Ovary (tissue), 3 donors: ENCODE results near the gene FEZF2.

ENCODE experiments used
- POLR2A ChIP-seq: fragments of 450-650 bp; IDR thresholded peaks from one replicate; pipeline ENCODE4 v1.6.1; 2017; ENCODE audit warnings: antibody characterized with exemption, mild to moderate bottlenecking, moderate library complexity
- TF ChIP-seq, protein P1 (sequence below), 3 donors: fragments of 450-650 bp in 2 of 3; fragments of 200-600 bp in 1 of 3; IDR thresholded peaks; one replicate each; pipeline versions ENCODE4 v1.5.1 to v1.8.0; 2016 to 2022; ENCODE audit warnings: antibody characterized with exemption in 3 of 3, mild to moderate bottlenecking in 1 of 3
- donor health status: DM: no; HTN: no; CAD: no.

- TF ChIP-seq POLR2A: no peak
- TF ChIP-seq, protein P1, sequence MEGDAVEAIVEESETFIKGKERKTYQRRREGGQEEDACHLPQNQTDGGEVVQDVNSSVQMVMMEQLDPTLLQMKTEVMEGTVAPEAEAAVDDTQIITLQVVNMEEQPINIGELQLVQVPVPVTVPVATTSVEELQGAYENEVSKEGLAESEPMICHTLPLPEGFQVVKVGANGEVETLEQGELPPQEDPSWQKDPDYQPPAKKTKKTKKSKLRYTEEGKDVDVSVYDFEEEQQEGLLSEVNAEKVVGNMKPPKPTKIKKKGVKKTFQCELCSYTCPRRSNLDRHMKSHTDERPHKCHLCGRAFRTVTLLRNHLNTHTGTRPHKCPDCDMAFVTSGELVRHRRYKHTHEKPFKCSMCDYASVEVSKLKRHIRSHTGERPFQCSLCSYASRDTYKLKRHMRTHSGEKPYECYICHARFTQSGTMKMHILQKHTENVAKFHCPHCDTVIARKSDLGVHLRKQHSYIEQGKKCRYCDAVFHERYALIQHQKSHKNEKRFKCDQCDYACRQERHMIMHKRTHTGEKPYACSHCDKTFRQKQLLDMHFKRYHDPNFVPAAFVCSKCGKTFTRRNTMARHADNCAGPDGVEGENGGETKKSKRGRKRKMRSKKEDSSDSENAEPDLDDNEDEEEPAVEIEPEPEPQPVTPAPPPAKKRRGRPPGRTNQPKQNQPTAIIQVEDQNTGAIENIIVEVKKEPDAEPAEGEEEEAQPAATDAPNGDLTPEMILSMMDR (IDR thresholded peaks at IDR 0.05): no peak
These were observed 12.1 kb downstream of the FEZF2 start for GRCh38 chr3:62361261-62361660.
